Common myeloid progenitor, CD34-positive (primary cell): Measurements from ENCODE around the gene CCDC187.

Experiments used
- CTCF ChIA-PET: fragments of 350-600 bp; sonication (Branson Sonifier 250); formaldehyde crosslinking; loops from one replicate; lab custom pipeline; 2021; ENCODE audit warnings: antibody characterized with exemption; lab: Charles Lee
- POLR2A ChIA-PET: fragments of 350-600 bp; sonication (Branson Sonifier 250); formaldehyde crosslinking; loops from one replicate; lab custom pipeline; 2021; ENCODE audit warnings: antibody characterized with exemption; lab: Charles Lee
- DNase-seq, 3 donors: peaks; one replicate each; pipeline versions ENCODE4 v3.0.0 to v3.0.0-alpha.2; 2013
- H3K27ac ChIP-seq, 2 experiments: 1 replicate in 1 of 2; 2 replicates in 1 of 2; pipeline ENCODE4 v1.7.0; 2013; ENCODE audit warnings: inconsistent platforms in 2 of 2, low read length in 2 of 2, mild to moderate bottlenecking in 2 of 2, low read depth in 1 of 2, moderate library complexity in 1 of 2; ENCODE audit not compliant: severe bottlenecking in 2 of 2, insufficient read depth in 1 of 2, poor library complexity in 1 of 2
- H3K27me3 ChIP-seq, 5 experiments: replicated peaks in 2 of 5; 1 replicate in 3 of 5; 2 replicates in 2 of 5; pipeline versions ENCODE4 v1.6.1 to v1.7.0; 2013; ENCODE audit warnings: low read length in 4 of 5, mild to moderate bottlenecking in 2 of 5, moderate library complexity in 2 of 5, inconsistent platforms in 1 of 5; ENCODE audit not compliant: insufficient read depth in 5 of 5, control insufficient read depth in 4 of 5
- H3K36me3 ChIP-seq, 4 experiments: 1 replicate in 2 of 4; 2 replicates in 2 of 4; pipeline versions ENCODE4 v1.6.1 to v1.7.0; 2013; ENCODE audit warnings: low read length in 3 of 4, control low read depth in 1 of 4, mild to moderate bottlenecking in 1 of 4; ENCODE audit not compliant: control insufficient read depth in 4 of 4, insufficient read depth in 4 of 4
- H3K4me1 ChIP-seq, 4 experiments: 1 replicate in 3 of 4; 2 replicates in 1 of 4; pipeline versions ENCODE4 v1.6.1 to v1.7.1; 2013; ENCODE audit warnings: low read length in 3 of 4, mild to moderate bottlenecking in 3 of 4, control low read depth in 1 of 4, inconsistent platforms in 1 of 4, moderate library complexity in 1 of 4; ENCODE audit not compliant: control insufficient read depth in 4 of 4, insufficient read depth in 4 of 4; ENCODE audit errors: control extremely low read depth in 1 of 4
- H3K4me3 ChIP-seq, 7 experiments: 1 replicate in 4 of 7; 2 replicates in 3 of 7; pipeline versions ENCODE4 v1.5.1 to v1.7.0; 2013; ENCODE audit warnings: mild to moderate bottlenecking in 7 of 7, low read length in 6 of 7, moderate library complexity in 6 of 7, inconsistent platforms in 2 of 7, low read depth in 2 of 7, control low read depth in 1 of 7; ENCODE audit not compliant: insufficient read depth in 4 of 7, control insufficient read depth in 1 of 7; ENCODE audit errors: extremely low read depth in 1 of 7
- H3K9me3 ChIP-seq, 5 experiments: 1 replicate in 4 of 5; 2 replicates in 1 of 5; pipeline versions ENCODE4 v1.6.1 to v1.7.1; 2013; ENCODE audit warnings: low read length in 4 of 5, mild to moderate bottlenecking in 2 of 5, inconsistent platforms in 1 of 5, low read depth in 1 of 5, moderate library complexity in 1 of 5; ENCODE audit not compliant: control insufficient read depth in 4 of 5, insufficient read depth in 2 of 5; ENCODE audit errors: control extremely low read depth in 1 of 5
- WGBS: methylation state at CpG from one replicate; pipeline ENCODE4 v1.1.5; 2013; ENCODE audit not compliant: insufficient coverage; 5-methylcytosine and 5-hydroxymethylcytosine counted together

CCDC187 gene

GRCh38 chr9:136258786-136259516 is 44.9 kb downstream of the CCDC187 start:
- ChIA-PET CTCF (interaction anchor here (0.8 to 2.5 kb wide), 3 partner anchors 8 to 29 kb away, joined by 3 to 6 read pairs (median 4); no protein-coding TSS in a partner anchor), POLR2A (no interaction called here)
- H3K4me1 ChIP-seq = peaks cover 0 to 10% (median 7%) of the 10 kb centered on the region in 4 experiments
- H3K9me3 ChIP-seq = no peaks in the 10 kb centered on the region
- DNase-seq = no peak
- no peak overlapping the region for H3K4me3 ChIP-seq
- H3K27me3 ChIP-seq = no peaks in the 10 kb centered on the region
- WGBS = 61% methylated on average over 15 of the region's 22 CpGs
- no peaks in the 10 kb centered on the region for H3K36me3 ChIP-seq
- H3K27ac ChIP-seq = no peak overlapping the region

GRCh38 chr9:136258299-136258625 is 45.6 kb downstream of the CCDC187 start:
- DNase-seq = no peak
- H3K4me1 ChIP-seq = peaks cover 0 to 8% (median 6%) of the 10 kb centered on the region in 4 experiments
- WGBS = 98% methylated on average over 10 of the region's 13 CpGs
- no peak overlapping the region for H3K27ac ChIP-seq
- no peak overlapping the region for H3K4me3 ChIP-seq
- CTCF ChIA-PET = interaction anchor here (0.8 to 2.5 kb wide), 2 partner anchors 9 to 19 kb away, joined by 3 to 6 read pairs; no protein-coding TSS in a partner anchor
- H3K27me3 ChIP-seq = no peaks in the 10 kb centered on the region
- H3K9me3 ChIP-seq = no peaks in the 10 kb centered on the region
- H3K36me3 ChIP-seq = no peaks in the 10 kb centered on the region
- POLR2A ChIA-PET = no interaction called here

- Histone ChIP-seq H3K36me3 (no peaks in the 10 kb centered on the region), H3K27me3 (no peaks in the 10 kb centered on the region), H3K4me3 (no peak overlapping the region), H3K4me1 (peaks cover 0 to 8% (median 6%) of the 10 kb centered on the region in 4 experiments), H3K9me3 (no peaks in the 10 kb centered on the region), H3K27ac (no peak overlapping the region)
- CTCF ChIA-PET = interaction anchor here (1.0 to 2.5 kb wide), 3 partner anchors 10 to 18 kb away, joined by 3 to 6 read pairs (median 4); no protein-coding TSS in a partner anchor
- POLR2A ChIA-PET = no interaction called here
- WGBS = 96% methylated on average over 34 of the region's 39 CpGs
- no peak for DNase-seq
Measured at GRCh38 chr9:136257381-136258298, 46.3 kb downstream of the CCDC187 start.

- CTCF ChIA-PET = interaction anchor here (1.0 kb wide), 1 partner anchor 85 kb away, joined by 3 read pairs; no protein-coding TSS in a partner anchor
- DNase-seq = peak in 2 of 3 donors; percentile 25
- POLR2A ChIA-PET = no interaction called here
Measured at GRCh38 chr9:136255896-136256890, 47.7 kb downstream of the CCDC187 start.

GRCh38 chr9:136255166-136255538 is 48.7 kb downstream of the CCDC187 start:
- H3K27me3 ChIP-seq = no peaks in the 10 kb centered on the region
- peaks cover 0 to 8% (median 6%) of the 10 kb centered on the region in 4 experiments for H3K4me1 ChIP-seq
- DNase-seq = no peak
- H3K36me3 ChIP-seq = no peaks in the 10 kb centered on the region
- ChIA-PET CTCF (interaction anchor here (1.3 to 1.8 kb wide), 3 partner anchors 28 to 85 kb away, joined by 3 to 4 read pairs (median 4); no protein-coding TSS in a partner anchor), POLR2A (no interaction called here)
- WGBS = 83% methylated on average over 6 of the region's 12 CpGs
- no peaks in the 10 kb centered on the region for H3K9me3 ChIP-seq
- no peak overlapping the region for H3K4me3 ChIP-seq
- H3K27ac ChIP-seq = no peak overlapping the region

More at GRCh38 chr9:136255896-136256890, 47.7 kb downstream of the CCDC187 start:
- no peak overlapping the region for H3K27ac ChIP-seq
- H3K4me3 ChIP-seq = no peak overlapping the region
- WGBS = 85% methylated on average over 28 of the region's 28 CpGs
- no peaks in the 10 kb centered on the region for H3K9me3 ChIP-seq
- peaks cover 0 to 8% (median 6%) of the 10 kb centered on the region in 4 experiments for H3K4me1 ChIP-seq
- H3K36me3 ChIP-seq = no peaks in the 10 kb centered on the region
- H3K27me3 ChIP-seq = no peaks in the 10 kb centered on the region

- Histone ChIP-seq H3K4me3 (no peak overlapping the region), H3K27ac (no peak overlapping the region), H3K9me3 (no peaks in the 10 kb centered on the region), H3K36me3 (no peaks in the 10 kb centered on the region), H3K27me3 (no peaks in the 10 kb centered on the region), H3K4me1 (peaks cover 0 to 6% (median 5%) of the 10 kb centered on the region in 4 experiments)
- 86% methylated on average over 23 of the region's 25 CpGs for WGBS
- DNase-seq = no peak
- POLR2A ChIA-PET = no interaction called here
- CTCF ChIA-PET = interaction anchor here (1.3 to 1.8 kb wide), 3 partner anchors 28 to 84 kb away, joined by 3 to 4 read pairs (median 4); no protein-coding TSS in a partner anchor
Measured at GRCh38 chr9:136254381-136255165, 49.3 kb downstream of the CCDC187 start.
